ENCODE measurements around the gene PTGER3. TPM values are rescaled to one million over a fixed set of nuclear protein-coding genes. Genes with fewer than 3 reads are reported as not detected.

Gene PTGER3
- total RNA-seq, 1 experiment from 2014 or later, result not detected

- no peaks in the 10 kb centered on the region for H3K36me3 Mint-ChIP-seq (ENCODE audit: insufficient read depth, unreplicated experiment)
- intact Hi-C loops (cut with micrococcal nuclease), result loop anchor here (5.0 to 10.0 kb wide), 3 partner anchors 105 to 495 kb away; no protein-coding TSS in a partner anchor
- DNase-seq (ENCODE audit: unreplicated experiment), result peak; percentile 13
- no peaks in the 10 kb centered on the region for H3K9me3 Mint-ChIP-seq (ENCODE audit: unreplicated experiment)
- H3K27me3 Mint-ChIP-seq (ENCODE audit: insufficient read depth, unreplicated experiment), result peaks cover 1% of the 10 kb centered on the region
- no peaks in the 10 kb centered on the region for H3K4me1 Mint-ChIP-seq (ENCODE audit: insufficient read depth, unreplicated experiment)
- no peak for TF ChIP-seq CTCF (IDR thresholded peaks at IDR 0.05; ENCODE audit: unreplicated experiment)
- POLR2A ChIA-PET, result interaction anchor here (1.6 kb wide), 1 partner anchor 9 kb away, joined by 11 read pairs; the partner anchor contains the start of gene ZRANB2
- H3K4me3 Mint-ChIP-seq (ENCODE audit: unreplicated experiment), result no peak overlapping the region
- H3K27ac Mint-ChIP-seq (ENCODE audit: low read depth, unreplicated experiment), result peak overlapping the region; percentile 22
- CTCF ChIA-PET, result interaction anchor here (0.9 kb wide), 1 partner anchor 9 kb away, joined by 4 read pairs; the partner anchor contains the start of gene ZRANB2
- BruUV-seq (replicated peaks), result no TSS peak
These were observed 42.1 kb upstream of the PTGER3 start for GRCh38 chr1:71089536-71090270.

GRCh38 chr1:71088645-71089287 is 41.1 kb upstream of the PTGER3 start:
- ChIA-PET CTCF (interaction anchor here (0.9 kb wide), 1 partner anchor 8 kb away, joined by 4 read pairs; the partner anchor contains the start of gene ZRANB2), POLR2A (interaction anchor here (1.6 kb wide), 1 partner anchor 8 kb away, joined by 11 read pairs; the partner anchor contains the start of gene ZRANB2)
- no peak for DNase-seq (ENCODE audit: unreplicated experiment)
- H3K4me1 Mint-ChIP-seq (ENCODE audit: insufficient read depth, unreplicated experiment), result no peaks in the 10 kb centered on the region
- no peak overlapping the region for H3K27ac Mint-ChIP-seq (ENCODE audit: low read depth, unreplicated experiment)
- H3K36me3 Mint-ChIP-seq (ENCODE audit: insufficient read depth, unreplicated experiment), result no peaks in the 10 kb centered on the region
- intact Hi-C loops (cut with micrococcal nuclease), result no loop called here
- no peaks in the 10 kb centered on the region for H3K9me3 Mint-ChIP-seq (ENCODE audit: unreplicated experiment)
- H3K27me3 Mint-ChIP-seq (ENCODE audit: insufficient read depth, unreplicated experiment), result peaks cover 11% of the 10 kb centered on the region
- no peak for TF ChIP-seq CTCF (IDR thresholded peaks at IDR 0.05; ENCODE audit: unreplicated experiment)
- BruUV-seq (replicated peaks), result no TSS peak
- H3K4me3 Mint-ChIP-seq (ENCODE audit: unreplicated experiment), result no peak overlapping the region

- no peak overlapping the region for H3K4me3 Mint-ChIP-seq (ENCODE audit: unreplicated experiment)
- POLR2A ChIA-PET, result no interaction called here
- no peaks in the 10 kb centered on the region for H3K9me3 Mint-ChIP-seq (ENCODE audit: unreplicated experiment)
- no peak for TF ChIP-seq CTCF (IDR thresholded peaks at IDR 0.05; ENCODE audit: unreplicated experiment)
- no TSS peak for BruUV-seq (replicated peaks)
- CTCF ChIA-PET, result no interaction called here
- no peaks in the 10 kb centered on the region for H3K36me3 Mint-ChIP-seq (ENCODE audit: insufficient read depth, unreplicated experiment)
- H3K27me3 Mint-ChIP-seq (ENCODE audit: insufficient read depth, unreplicated experiment), result peaks cover 11% of the 10 kb centered on the region
- intact Hi-C loops (cut with micrococcal nuclease), result no loop called here
- no peak overlapping the region for H3K27ac Mint-ChIP-seq (ENCODE audit: low read depth, unreplicated experiment)
- DNase-seq (ENCODE audit: unreplicated experiment), result no peak
- no peaks in the 10 kb centered on the region for H3K4me1 Mint-ChIP-seq (ENCODE audit: insufficient read depth, unreplicated experiment)
These were observed 40.1 kb upstream of the PTGER3 start for GRCh38 chr1:71087713-71088112.

- Mint-ChIP-seq H3K36me3 (ENCODE audit: insufficient read depth, unreplicated experiment) (no peaks in the 10 kb centered on the region), H3K27ac (ENCODE audit: low read depth, unreplicated experiment) (no peak overlapping the region), H3K4me3 (ENCODE audit: unreplicated experiment) (no peak overlapping the region), H3K4me1 (ENCODE audit: insufficient read depth, unreplicated experiment) (no peaks in the 10 kb centered on the region), H3K9me3 (ENCODE audit: unreplicated experiment) (no peaks in the 10 kb centered on the region), H3K27me3 (ENCODE audit: insufficient read depth, unreplicated experiment) (peaks cover 11% of the 10 kb centered on the region)
- intact Hi-C loops (cut with micrococcal nuclease), result no loop called here
- DNase-seq (ENCODE audit: unreplicated experiment), result no peak
- no peak for TF ChIP-seq CTCF (IDR thresholded peaks at IDR 0.05; ENCODE audit: unreplicated experiment)
- CTCF ChIA-PET, result no interaction called here
- POLR2A ChIA-PET, result no interaction called here
- BruUV-seq (replicated peaks), result no TSS peak
These were observed 39.4 kb upstream of the PTGER3 start for GRCh38 chr1:71087060-71087459.

Measured in MCF 10A (cell line).